GM23338 (cell line): ENCODE results near the gene SRRT. TPM values are rescaled to one million over a fixed set of nuclear protein-coding genes. Genes with fewer than 3 reads are reported as not detected.
A peak's percentile ranks its signal among the peaks of the same experiment; 100 is the strongest.

ENCODE experiments used
- ATAC-seq: fragments of 200-7000 bp; cut with Tn5 transposase; 3 replicates; pipeline ENCODE4 v1.9.1; 2020
- DNase-seq: peaks from one replicate; pipeline ENCODE4 v3.0.0-alpha.2; 2015; ENCODE audit warnings: low spot score
- H2AFZ ChIP-seq: fragments of 200-600 bp; sonication (generic); 2 replicates; pipeline ENCODE4 v1.8.0; 2016; ENCODE audit warnings: antibody characterized with exemption, mild to moderate bottlenecking, moderate library complexity
- H3F3A ChIP-seq: fragments of 200-600 bp; sonication (generic); replicated peaks from 2 replicates; pipeline ENCODE4 v1.8.0; 2017; ENCODE audit warnings: antibody characterized with exemption, mixed run types, low read depth
- H3K27ac ChIP-seq: fragments of 200-600 bp; sonication (generic); 2 replicates; pipeline ENCODE4 v1.6.1; 2016; ENCODE audit warnings: low read depth
- H3K27me3 ChIP-seq: fragments of 200-600 bp; sonication (generic); 2 replicates; pipeline ENCODE4 v1.8.0; 2016; ENCODE audit warnings: mild to moderate bottlenecking, mixed run types, moderate library complexity; ENCODE audit not compliant: insufficient read depth
- H3K36me3 ChIP-seq: fragments of 200-600 bp; sonication (generic); 2 replicates; pipeline ENCODE4 v1.8.0; 2016; ENCODE audit warnings: mild to moderate bottlenecking; ENCODE audit not compliant: insufficient read depth
- H3K4me1 ChIP-seq: fragments of 200-600 bp; sonication (generic); 2 replicates; pipeline ENCODE4 v1.8.0; 2016; ENCODE audit warnings: mild to moderate bottlenecking, moderate library complexity; ENCODE audit not compliant: insufficient read depth
- H3K4me2 ChIP-seq: fragments of 200-600 bp; sonication (generic); 2 replicates; pipeline ENCODE4 v1.7.1; 2017; ENCODE audit warnings: mixed run types
- H3K4me3 ChIP-seq: fragments of 200-600 bp; sonication (generic); 2 replicates; pipeline ENCODE4 v1.6.1; 2016; ENCODE audit warnings: mixed run types
- H3K79me2 ChIP-seq: fragments of 200-600 bp; sonication (generic); replicated peaks from 2 replicates; pipeline ENCODE4 v1.8.0; 2017; ENCODE audit warnings: mild to moderate bottlenecking; ENCODE audit not compliant: insufficient read depth
- H3K9me2 ChIP-seq: fragments of 200-600 bp; sonication (generic); 2 replicates; pipeline ENCODE4 v1.8.0; 2017; ENCODE audit not compliant: insufficient read depth
- H4K20me1 ChIP-seq: fragments of 200-600 bp; sonication (generic); replicated peaks from 2 replicates; pipeline ENCODE4 v1.8.0; 2017; ENCODE audit warnings: mild to moderate bottlenecking; ENCODE audit not compliant: insufficient read depth
- H3K27ac Mint-ChIP-seq: 2 replicates; pipeline ENCODE4 v1.8.0; 2020; ENCODE audit warnings: inconsistent platforms, mild to moderate bottlenecking, moderate library complexity, mixed read lengths
- H3K27me3 Mint-ChIP-seq: 3 replicates; pipeline ENCODE4 v1.8.0; 2022; ENCODE audit warnings: low read depth, mild to moderate bottlenecking, moderate library complexity, mixed read lengths, inconsistent platforms; ENCODE audit not compliant: insufficient read depth, poor library complexity
- H3K36me3 Mint-ChIP-seq: 3 replicates; pipeline ENCODE4 v1.8.0; 2021; ENCODE audit warnings: low read depth, mild to moderate bottlenecking, inconsistent platforms, moderate library complexity, mixed read lengths
- H3K4me1 Mint-ChIP-seq: 3 replicates; pipeline ENCODE4 v1.8.0; 2020; ENCODE audit warnings: mild to moderate bottlenecking, inconsistent platforms, mixed read lengths
- H3K4me3 Mint-ChIP-seq: 3 replicates; pipeline ENCODE4 v1.8.0; 2021; ENCODE audit warnings: moderate library complexity, mild to moderate bottlenecking, inconsistent platforms, mixed read lengths
- H3K9me3 Mint-ChIP-seq: 3 replicates; pipeline ENCODE4 v1.8.0; 2020; ENCODE audit warnings: moderate library complexity, mild to moderate bottlenecking, inconsistent platforms, mixed read lengths
- CTCF ChIP-seq, 2 experiments: fragments of 200-600 bp in 1 of 2; sonication (generic) in 1 of 2; conservative IDR thresholded peaks; 2 replicates each; pipeline versions ENCODE4 v1.5.1 to v1.6.1; 2016 to 2017; ENCODE audit warnings: antibody characterized with exemption in 2 of 2, low read depth in 2 of 2, mild to moderate bottlenecking in 2 of 2, moderate library complexity in 1 of 2
- JUNB ChIP-seq: IDR thresholded peaks from one replicate; pipeline ENCODE4 v1.6.1; 2016; ENCODE audit warnings: antibody characterized with exemption; ENCODE audit not compliant: unreplicated experiment
- POLR2AphosphoS5 ChIP-seq: IDR thresholded peaks from 2 replicates; pipeline ENCODE4 v1.6.1; 2016; ENCODE audit warnings: antibody characterized with exemption, low read depth
- REST ChIP-seq: IDR thresholded peaks from one replicate; pipeline ENCODE4 v1.6.1; 2018; ENCODE audit warnings: antibody characterized with exemption; ENCODE audit not compliant: unreplicated experiment
- STAT1 ChIP-seq: IDR thresholded peaks from one replicate; pipeline ENCODE4 v1.6.1; 2016; ENCODE audit warnings: antibody characterized with exemption; ENCODE audit not compliant: unreplicated experiment
- ZNF114 ChIP-seq: fragments of 250-450 bp; sonication (Bioruptor Pico); IDR thresholded peaks from 2 replicates; pipeline ENCODE4 v1.5.0; 2020; ENCODE audit warnings: mild to moderate bottlenecking, moderate library complexity
- ZNF331 ChIP-seq: fragments of 250-450 bp; sonication (Bioruptor Pico); IDR thresholded peaks from 2 replicates; pipeline ENCODE4 v1.5.0; 2020; ENCODE audit warnings: low read depth, mild to moderate bottlenecking, moderate library complexity
- polyA plus RNA-seq: library from polyadenylated mRNA; unstranded; fragments of >200 nt; fragmentation: Nextera tagmentation; extraction: Ambion mirVana; gene quantifications from 2 replicates; pipeline ENCODE4 v1.2.1, GENCODE V29; 2016
- total RNA-seq: library from RNA; depleted of rRNA; stranded (reverse); fragments of >200 nt; shearing (Covaris generic); gene quantifications from 2 replicates; pipeline ENCODE4 v1.2.3, GENCODE V29; 2014

Gene SRRT
- total and polyA plus RNA-seq, 2 experiments from 2014 or later: 113 to 140 TPM

- Histone ChIP-seq H3K36me3 (peaks cover 18% of the 10 kb centered on the region), H4K20me1 (peaks cover 27% of the 10 kb centered on the region), H3K4me2 (peak overlapping the region; percentile 100), H3K27ac (peak overlapping the region; percentile 72; the same call in 1 of the 2 replicates), H3K79me2 (peaks cover 51% of the 10 kb centered on the region), H3K27me3 (no peaks in the 10 kb centered on the region), H3K4me1 (peaks cover 15% of the 10 kb centered on the region; the same call in 1 of the 2 replicates), H3K9me2 (no peaks in the 10 kb centered on the region), H3F3A (peaks cover 7% of the 10 kb centered on the region; the same call in 1 of the 2 replicates), H2AFZ (no peak overlapping the region), H3K4me3 (peak overlapping the region; percentile 98)
- Mint-ChIP-seq H3K27ac (peak overlapping the region; percentile 89), H3K4me1 (peaks cover 23% of the 10 kb centered on the region), H3K27me3 (peaks cover 21% of the 10 kb centered on the region), H3K36me3 (peaks cover 52% of the 10 kb centered on the region), H3K9me3 (no peaks in the 10 kb centered on the region; the same call in 2 of the 3 replicates), H3K4me3 (peak overlapping the region; percentile 97)
- ATAC-seq (peak; percentile 1; the same call in 2 of the 3 replicates), DNase-seq (peak; percentile 56)
- TF ChIP-seq STAT1 (no peak), CTCF (conservative IDR thresholded peaks at IDR 0.05; ENCODE audit: low read depth in 2 of 2) (peak; percentile 32 to 47; a peak in 3 of 4 replicates), ZNF331 (CRISPR knock-in tag) (no peak)
Measured at GRCh38 chr7:100825751-100826513, 49.0 kb upstream of the SRRT start.

- H3K4me3 ChIP-seq: peak overlapping the region; percentile 98
Measured at GRCh38 chr7:100826514-100827329, 48.2 kb upstream of the SRRT start.

More at GRCh38 chr7:100826514-100827329, 48.2 kb upstream of the SRRT start:
- H3K27me3 Mint-ChIP-seq: peaks cover 21% of the 10 kb centered on the region
- Histone ChIP-seq H3K79me2 (peaks cover 52% of the 10 kb centered on the region), H2AFZ (no peak overlapping the region), H3K4me2 (peak overlapping the region; percentile 100), H3F3A (peaks cover 7% of the 10 kb centered on the region; the same call in 1 of the 2 replicates), H3K27ac (peak overlapping the region; percentile 72; the same call in 1 of the 2 replicates), H3K27me3 (no peaks in the 10 kb centered on the region), H3K4me1 (peaks cover 15% of the 10 kb centered on the region; the same call in 1 of the 2 replicates), H3K36me3 (peaks cover 10% of the 10 kb centered on the region), H3K9me2 (no peaks in the 10 kb centered on the region), H4K20me1 (peaks cover 24% of the 10 kb centered on the region)
- TF ChIP-seq POLR2AphosphoS5 (peak; percentile 26; the same call in 1 of the 2 replicates), ZNF114 (CRISPR knock-in tag) (no peak), REST (no peak), ZNF331 (CRISPR knock-in tag) (no peak), JUNB (no peak)
- H3K9me3 Mint-ChIP-seq: no peaks in the 10 kb centered on the region; the same call in 2 of the 3 replicates
- peaks cover 23% of the 10 kb centered on the region for H3K4me1 Mint-ChIP-seq
- H3K36me3 Mint-ChIP-seq: peaks cover 44% of the 10 kb centered on the region
- DNase-seq: peak; percentile 55
- H3K4me3 Mint-ChIP-seq: peak overlapping the region; percentile 97
- peak overlapping the region; percentile 89 for H3K27ac Mint-ChIP-seq
- peak; percentile 1; the same call in 2 of the 3 replicates for ATAC-seq
